ENCODE data around the gene MYRIP.
A peak's percentile ranks its signal among the peaks of the same experiment; 100 is the strongest.
"Not testable (repeated sequence)": the region's sequence is repeated elsewhere in the genome, so short reads cannot be mapped to it uniquely, and the experiment has no call there.

Gene MYRIP

GRCh38 chr3:40077828-40078492, 268.6 kb downstream of the MYRIP start:
- not testable (repeated sequence) for H3K9me3 ChIP-seq (ENCODE audit: control insufficient read depth, low read length); H3K4me3 ChIP-seq (ENCODE audit: extremely low read depth, insufficient read depth, low read length, poor library complexity, severe bottlenecking); H3K36me3 ChIP-seq (ENCODE audit: control insufficient read depth, insufficient read depth, low read length); H3K4me1 ChIP-seq (ENCODE audit: control insufficient read depth, insufficient read depth, low read length, poor library complexity, severe bottlenecking); H3K27ac ChIP-seq (ENCODE audit: low read depth, low read length, severe bottlenecking)
- WGBS, 2 experiments (ENCODE audit: insufficient coverage in 2 of 2) = 96 to 97% methylated on average over 21 to 23 of the region's 41 CpGs

- H3K9me3 ChIP-seq (ENCODE audit: control insufficient read depth, low read length) = no peaks in the 10 kb centered on the region
- peaks cover 9% of the 10 kb centered on the region for H3K4me1 ChIP-seq (ENCODE audit: control insufficient read depth, insufficient read depth, low read length, poor library complexity, severe bottlenecking)
- H3K36me3 ChIP-seq (ENCODE audit: control insufficient read depth, insufficient read depth, low read length) = no peaks in the 10 kb centered on the region
- H3K27ac ChIP-seq (ENCODE audit: low read depth, low read length, severe bottlenecking) = no peak overlapping the region
- H3K4me3 ChIP-seq (ENCODE audit: extremely low read depth, insufficient read depth, low read length, poor library complexity, severe bottlenecking) = no peak overlapping the region
- WGBS, 2 experiments (ENCODE audit: insufficient coverage in 2 of 2) = 92 to 100% methylated on average over 1 to 2 of the region's 3 CpGs
These were observed 269.2 kb downstream of the MYRIP start for GRCh38 chr3:40078590-40078989.

GRCh38 chr3:40079203-40079846, 269.9 kb downstream of the MYRIP start:
- Histone ChIP-seq H3K36me3 (ENCODE audit: control insufficient read depth, insufficient read depth, low read length) (no peaks in the 10 kb centered on the region), H3K9me3 (ENCODE audit: control insufficient read depth, low read length) (no peaks in the 10 kb centered on the region), H3K4me3 (ENCODE audit: extremely low read depth, insufficient read depth, low read length, poor library complexity, severe bottlenecking) (no peak overlapping the region), H3K27ac (ENCODE audit: low read depth, low read length, severe bottlenecking) (peak overlapping the region; percentile 70), H3K4me1 (ENCODE audit: control insufficient read depth, insufficient read depth, low read length, poor library complexity, severe bottlenecking) (peaks cover 9% of the 10 kb centered on the region)
- 76 to 87% methylated on average over 4 of the region's 4 CpGs for WGBS, 2 experiments (ENCODE audit: insufficient coverage in 2 of 2)

GRCh38 chr3:40079847-40080240, 270.4 kb downstream of the MYRIP start:
- Histone ChIP-seq H3K4me3 (ENCODE audit: extremely low read depth, insufficient read depth, low read length, poor library complexity, severe bottlenecking) (no peak overlapping the region), H3K27ac (ENCODE audit: low read depth, low read length, severe bottlenecking) (peak overlapping the region; percentile 70), H3K4me1 (ENCODE audit: control insufficient read depth, insufficient read depth, low read length, poor library complexity, severe bottlenecking) (peaks cover 9% of the 10 kb centered on the region), H3K9me3 (ENCODE audit: control insufficient read depth, low read length) (no peaks in the 10 kb centered on the region), H3K36me3 (ENCODE audit: control insufficient read depth, insufficient read depth, low read length) (no peaks in the 10 kb centered on the region)

- Histone ChIP-seq H3K9me3 (ENCODE audit: control insufficient read depth, low read length) (no peaks in the 10 kb centered on the region), H3K36me3 (ENCODE audit: control insufficient read depth, insufficient read depth, low read length) (no peaks in the 10 kb centered on the region), H3K4me1 (ENCODE audit: control insufficient read depth, insufficient read depth, low read length, poor library complexity, severe bottlenecking) (peaks cover 9% of the 10 kb centered on the region), H3K4me3 (ENCODE audit: extremely low read depth, insufficient read depth, low read length, poor library complexity, severe bottlenecking) (no peak overlapping the region), H3K27ac (ENCODE audit: low read depth, low read length, severe bottlenecking) (no peak overlapping the region)
These were observed 273.7 kb downstream of the MYRIP start for GRCh38 chr3:40083066-40083465.

GRCh38 chr3:40084424-40084823, 275.0 kb downstream of the MYRIP start:
- WGBS, 2 experiments (ENCODE audit: insufficient coverage in 2 of 2) = no CpG with 5 or more reads among the region's 12 CpGs
- not testable (repeated sequence) for H3K36me3 ChIP-seq (ENCODE audit: control insufficient read depth, insufficient read depth, low read length); H3K27ac ChIP-seq (ENCODE audit: low read depth, low read length, severe bottlenecking); H3K9me3 ChIP-seq (ENCODE audit: control insufficient read depth, low read length); H3K4me1 ChIP-seq (ENCODE audit: control insufficient read depth, insufficient read depth, low read length, poor library complexity, severe bottlenecking); H3K4me3 ChIP-seq (ENCODE audit: extremely low read depth, insufficient read depth, low read length, poor library complexity, severe bottlenecking)

GRCh38 chr3:40086890-40087883, 277.8 kb downstream of the MYRIP start:
- Histone ChIP-seq H3K27ac (ENCODE audit: low read depth, low read length, severe bottlenecking) (no peak overlapping the region), H3K9me3 (ENCODE audit: control insufficient read depth, low read length) (no peaks in the 10 kb centered on the region), H3K4me1 (ENCODE audit: control insufficient read depth, insufficient read depth, low read length, poor library complexity, severe bottlenecking) (no peaks in the 10 kb centered on the region), H3K4me3 (ENCODE audit: extremely low read depth, insufficient read depth, low read length, poor library complexity, severe bottlenecking) (no peak overlapping the region), H3K36me3 (ENCODE audit: control insufficient read depth, insufficient read depth, low read length) (no peaks in the 10 kb centered on the region)
- 78 to 91% methylated on average over 1 to 6 of the region's 7 CpGs for WGBS, 2 experiments (ENCODE audit: insufficient coverage in 2 of 2)

GRCh38 chr3:40088527-40089170, 279.2 kb downstream of the MYRIP start:
- no peaks in the 10 kb centered on the region for H3K4me1 ChIP-seq (ENCODE audit: control insufficient read depth, insufficient read depth, low read length, poor library complexity, severe bottlenecking)
- 90 to 92% methylated on average over 2 of the region's 3 CpGs for WGBS, 2 experiments (ENCODE audit: insufficient coverage in 2 of 2)
- no peaks in the 10 kb centered on the region for H3K9me3 ChIP-seq (ENCODE audit: control insufficient read depth, low read length)
- no peaks in the 10 kb centered on the region for H3K36me3 ChIP-seq (ENCODE audit: control insufficient read depth, insufficient read depth, low read length)
- H3K4me3 ChIP-seq (ENCODE audit: extremely low read depth, insufficient read depth, low read length, poor library complexity, severe bottlenecking) = no peak overlapping the region
- no peak overlapping the region for H3K27ac ChIP-seq (ENCODE audit: low read depth, low read length, severe bottlenecking)

GRCh38 chr3:40096661-40097111, 287.3 kb downstream of the MYRIP start:
- Histone ChIP-seq H3K4me3 (ENCODE audit: extremely low read depth, insufficient read depth, low read length, poor library complexity, severe bottlenecking) (no peak overlapping the region), H3K4me1 (ENCODE audit: control insufficient read depth, insufficient read depth, low read length, poor library complexity, severe bottlenecking) (no peaks in the 10 kb centered on the region), H3K9me3 (ENCODE audit: control insufficient read depth, low read length) (no peaks in the 10 kb centered on the region), H3K27ac (ENCODE audit: low read depth, low read length, severe bottlenecking) (no peak overlapping the region), H3K36me3 (ENCODE audit: control insufficient read depth, insufficient read depth, low read length) (no peaks in the 10 kb centered on the region)
- 84 to 94% methylated on average over 2 to 4 of the region's 6 CpGs for WGBS, 2 experiments (ENCODE audit: insufficient coverage in 2 of 2)

Data from mesodermal cell (in vitro differentiated cells).